COR-L47 (cell line): ENCODE data around the gene FBXW4.
A peak's percentile ranks its signal among the peaks of the same experiment; 100 is the strongest.
"Not testable (repeated sequence)": the region's sequence is repeated elsewhere in the genome, so short reads cannot be mapped to it uniquely, and the experiment has no call there.

Experiments used
- DNase-seq: peaks from one replicate; lab custom pipeline; 2025; lab: John Stamatoyannopoulos, UW

The FBXW4 gene

GRCh38 chr10:101617102-101617823 is 77.7 kb downstream of the FBXW4 start:
- DNase-seq, result no peak

- DNase-seq, result no peak
These were observed 78.4 kb downstream of the FBXW4 start for GRCh38 chr10:101616415-101617101.

GRCh38 chr10:101615525-101616116 is 79.3 kb downstream of the FBXW4 start:
- DNase-seq, result no peak

- no peak for DNase-seq
These were observed 80.1 kb downstream of the FBXW4 start for GRCh38 chr10:101614663-101615524.

GRCh38 chr10:101613646-101614045 is 81.3 kb downstream of the FBXW4 start:
- DNase-seq, result no peak

- no peak for DNase-seq
These were observed 82.1 kb downstream of the FBXW4 start for GRCh38 chr10:101612872-101613271.

GRCh38 chr10:101612086-101612485 is 82.9 kb downstream of the FBXW4 start:
- DNase-seq, result no peak

- DNase-seq, result no peak
These were observed 83.7 kb downstream of the FBXW4 start for GRCh38 chr10:101611096-101611905.

- DNase-seq, result no peak
These were observed 85.5 kb downstream of the FBXW4 start for GRCh38 chr10:101609481-101609880.

GRCh38 chr10:101607124-101607523 is 87.8 kb downstream of the FBXW4 start:
- no peak for DNase-seq

- DNase-seq, result peak; percentile 43
These were observed 92.1 kb downstream of the FBXW4 start for GRCh38 chr10:101602761-101603398.

- no peak for DNase-seq
These were observed 93.4 kb downstream of the FBXW4 start for GRCh38 chr10:101601541-101601940.

- no peak for DNase-seq
These were observed 97.7 kb downstream of the FBXW4 start for GRCh38 chr10:101597091-101597900.

- DNase-seq, result no peak
These were observed 99.2 kb downstream of the FBXW4 start for GRCh38 chr10:101595591-101596433.

- DNase-seq, result not testable (repeated sequence)
These were observed 101.6 kb downstream of the FBXW4 start for GRCh38 chr10:101593331-101593730.

GRCh38 chr10:101588879-101589278 is 106.1 kb downstream of the FBXW4 start:
- DNase-seq, result no peak

GRCh38 chr10:101587725-101588653 is 107.0 kb downstream of the FBXW4 start, which contains the start of the genes DPCD and POLL:
Gene DPCD (plus strand): TSS chr10:101588321. CDS start chr10:101588337, 16 bp downstream.
Gene POLL (minus strand): TSS chr10:101588257. CDS start chr10:101587360, 897 bp downstream.
- DNase-seq, result peak; percentile 84

GRCh38 chr10:101585841-101586240 is 109.1 kb downstream of the FBXW4 start:
- DNase-seq, result no peak
